ENCODE measurements around the gene ATP8B3. TPM values are rescaled to one million over a fixed set of nuclear protein-coding genes. Genes with fewer than 3 reads are reported as not detected.

ATP8B3 gene
- polyA plus RNA-seq, 2 of the 4 experiments (the other 2 are of a cell fraction): 2.7 to 3.9 TPM

GRCh38 chr19:1765904-1766799, 45.9 kb downstream of the ATP8B3 start:
- POLR2A ChIA-PET: no interaction called here
- Histone ChIP-seq H3K9me3 (peaks cover 18% of the 10 kb centered on the region), H3K4me3 (no peak overlapping the region), H3K4me2 (no peak overlapping the region), H3K27ac (no peak overlapping the region), H3K4me1 (no peaks in the 10 kb centered on the region)
- TF ChIP-seq JUNB (IDR thresholded peaks at IDR 0.05) (no peak), POLR2A (IDR thresholded peaks at IDR 0.05; ENCODE audit: low read length) (no peak), E2F6 (IDR thresholded peaks at IDR 0.05; ENCODE audit: borderline replicate concordance, low read depth) (peak; percentile 42; the same call in 1 of the 2 replicates)
- TF ChIP-seq, protein P1, sequence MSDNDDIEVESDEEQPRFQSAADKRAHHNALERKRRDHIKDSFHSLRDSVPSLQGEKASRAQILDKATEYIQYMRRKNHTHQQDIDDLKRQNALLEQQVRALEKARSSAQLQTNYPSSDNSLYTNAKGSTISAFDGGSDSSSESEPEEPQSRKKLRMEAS (IDR thresholded peaks at IDR 0.05): 0 out of 2 replicates have a peak, but pooled peaks have one; percentile 31
- WGBS (ENCODE audit: missing lambda C conversion rate): 32% methylated on average over 11 of the region's 38 CpGs
- no peak for DNase-seq (ENCODE audit: low read depth in 1 of 2, low spot score in 1 of 2)
- no peak for ATAC-seq
- CTCF ChIA-PET: interaction anchor here (0.6 to 5.9 kb wide), 26 partner anchors 11 to 220 kb away, joined by 3 to 66 read pairs (median 4); partner anchors contain the start of gene TCF3
- no peak for FAIRE-seq

GRCh38 chr19:1765232-1765903, 46.7 kb downstream of the ATP8B3 start:
- Histone ChIP-seq H3K27ac (no peak overlapping the region), H3K4me3 (no peak overlapping the region), H3K4me1 (no peaks in the 10 kb centered on the region), H3K4me2 (no peak overlapping the region), H3K9me3 (peaks cover 11% of the 10 kb centered on the region; the same call in 2 of the 3 replicates)
- TF ChIP-seq ZSCAN20 (CRISPR knock-in tag; IDR thresholded peaks at IDR 0.05) (no peak), CEBPB (IDR thresholded peaks at IDR 0.05) (no peak), HMGXB4 (CRISPR knock-in tag; IDR thresholded peaks at IDR 0.05; ENCODE audit: borderline replicate concordance) (no peak), HES2 (IDR thresholded peaks at IDR 0.05) (no peak), USF2 (IDR thresholded peaks at IDR 0.05) (no peak), RNF2 (IDR thresholded peaks at IDR 0.05; ENCODE audit: borderline replicate concordance, low read depth) (no peak), HDAC2 (IDR thresholded peaks at IDR 0.05) (no peak)
- CTCF ChIA-PET: interaction anchor here (0.6 to 5.9 kb wide), 10 partner anchors 10 to 92 kb away, joined by 3 to 66 read pairs (median 4); no protein-coding TSS in a partner anchor
- FAIRE-seq: no peak
- 20% methylated on average over 2 of the region's 33 CpGs for WGBS (ENCODE audit: missing lambda C conversion rate)
- POLR2A ChIA-PET: no interaction called here
- DNase-seq (ENCODE audit: low read depth in 1 of 2, low spot score in 1 of 2): no peak
- peak; percentile 27 to 31; a peak in 3 of 6 replicates for ATAC-seq

- DNase-seq (ENCODE audit: low read depth in 1 of 2, low spot score in 1 of 2): no peak
- POLR2A ChIA-PET: no interaction called here
- CTCF ChIA-PET: interaction anchor here (0.7 to 5.9 kb wide), 10 partner anchors 10 to 99 kb away, joined by 3 to 66 read pairs (median 3); no protein-coding TSS in a partner anchor
- TF ChIP-seq SMC3 (IDR thresholded peaks at IDR 0.05) (no peak), RFX5 (IDR thresholded peaks at IDR 0.05) (no peak), REST (IDR thresholded peaks at IDR 0.05) (no peak), BCL3 (IDR thresholded peaks at IDR 0.05) (no peak), RCOR1 (IDR thresholded peaks at IDR 0.05; ENCODE audit: low read depth, low read length) (no peak), CEBPB (IDR thresholded peaks at IDR 0.05) (no peak), JUN (IDR thresholded peaks at IDR 0.05) (no peak), ZC3H11A (IDR thresholded peaks at IDR 0.05) (no peak), MYC (IDR thresholded peaks at IDR 0.05; ENCODE audit: borderline replicate concordance, low read length) (no peak), NR3C1 (IDR thresholded peaks at IDR 0.05) (no peak)
- TF ChIP-seq, protein P2, sequence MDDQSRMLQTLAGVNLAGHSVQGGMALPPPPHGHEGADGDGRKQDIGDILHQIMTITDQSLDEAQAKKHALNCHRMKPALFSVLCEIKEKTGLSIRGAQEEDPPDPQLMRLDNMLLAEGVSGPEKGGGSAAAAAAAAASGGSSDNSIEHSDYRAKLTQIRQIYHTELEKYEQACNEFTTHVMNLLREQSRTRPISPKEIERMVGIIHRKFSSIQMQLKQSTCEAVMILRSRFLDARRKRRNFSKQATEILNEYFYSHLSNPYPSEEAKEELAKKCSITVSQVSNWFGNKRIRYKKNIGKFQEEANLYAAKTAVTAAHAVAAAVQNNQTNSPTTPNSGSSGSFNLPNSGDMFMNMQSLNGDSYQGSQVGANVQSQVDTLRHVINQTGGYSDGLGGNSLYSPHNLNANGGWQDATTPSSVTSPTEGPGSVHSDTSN (IDR thresholded peaks at IDR 0.05): no peak
Observed at GRCh38 chr19:1764729-1765128, 47.3 kb downstream of the ATP8B3 start.

More at GRCh38 chr19:1764729-1765128, 47.3 kb downstream of the ATP8B3 start:
- Histone ChIP-seq H3K4me1 (no peaks in the 10 kb centered on the region), H3K27ac (no peak overlapping the region), H3K9me3 (peaks cover 5% of the 10 kb centered on the region; the same call in 2 of the 3 replicates), H3K4me3 (no peak overlapping the region), H3K4me2 (no peak overlapping the region)
- no peak for FAIRE-seq
- 18% methylated on average over 5 of the region's 15 CpGs for WGBS (ENCODE audit: missing lambda C conversion rate)
- no peak for ATAC-seq
